SKM-1 (cell line): Measurements from ENCODE around the gene ARFGEF2.
"Not testable (repeated sequence)": the region's sequence is repeated elsewhere in the genome, so short reads cannot be mapped to it uniquely, and the experiment has no call there.

Source experiments
- DNase-seq: peaks from one replicate; lab custom pipeline; 2025; ENCODE audit not compliant: unreplicated experiment; lab: John Stamatoyannopoulos, UW

The ARFGEF2 gene

DNA sequence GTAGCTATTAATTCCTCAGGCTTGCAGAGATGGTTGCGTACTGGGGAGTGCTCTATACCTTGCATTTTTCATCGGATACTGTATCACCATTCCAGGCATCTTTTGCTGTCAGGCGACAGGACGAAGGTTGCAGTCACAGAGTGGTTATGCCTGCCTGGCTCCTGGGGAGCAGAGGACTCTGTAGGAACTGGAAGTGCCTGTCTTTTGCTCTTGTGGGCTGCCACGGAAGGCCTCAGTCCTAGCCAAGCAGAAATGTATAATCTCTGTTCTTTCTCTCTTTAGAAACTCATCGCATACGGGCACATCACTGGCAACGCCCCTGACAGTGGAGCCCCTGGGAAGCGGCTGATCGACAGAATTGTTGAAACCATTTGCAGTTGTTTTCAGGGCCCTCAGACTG is 29.5 kb downstream of the ARFGEF2 start:
- DNase-seq = no peak

- DNase-seq = no peak
Observed at GRCh38 chr20:48951646-48952045, 30.1 kb downstream of the ARFGEF2 start.

DNA sequence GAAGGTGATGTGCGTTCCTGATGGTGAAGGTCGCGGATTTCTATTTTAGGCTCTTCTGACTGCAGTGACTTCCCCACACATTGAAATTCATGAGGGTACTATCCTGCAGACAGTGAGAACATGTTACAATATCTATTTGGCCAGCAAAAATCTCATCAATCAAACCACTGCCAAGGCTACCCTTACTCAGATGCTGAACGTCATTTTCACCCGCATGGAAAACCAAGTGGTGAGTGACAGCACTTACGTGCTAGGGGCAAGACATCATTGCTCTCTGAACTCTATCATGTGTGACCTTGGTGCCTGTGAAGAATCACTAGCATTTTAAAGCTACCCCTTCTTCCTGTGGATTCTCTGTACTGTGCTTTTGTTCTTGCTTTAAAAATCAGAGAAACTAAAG is 31.1 kb downstream of the ARFGEF2 start:
- DNase-seq = no peak

DNA sequence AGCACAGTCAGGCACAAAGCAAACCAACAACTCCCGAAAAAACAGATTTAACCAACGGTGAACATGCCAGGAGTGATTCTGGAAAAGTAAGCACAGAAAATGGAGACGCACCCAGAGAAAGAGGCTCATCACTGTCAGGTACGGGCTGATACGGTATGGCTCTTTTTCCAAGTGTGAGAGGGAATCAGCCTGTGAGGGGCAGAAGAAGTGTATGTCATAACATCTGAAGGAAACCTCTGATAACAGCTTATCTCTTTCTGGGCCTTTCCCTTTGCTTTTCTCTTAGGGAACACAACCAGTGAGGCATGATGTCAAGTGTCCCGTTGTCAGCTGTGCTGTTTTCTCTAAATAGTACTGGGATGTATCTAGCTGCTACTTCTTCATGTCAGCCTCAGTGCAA is 32.1 kb downstream of the ARFGEF2 start:
- no peak for DNase-seq

DNA sequence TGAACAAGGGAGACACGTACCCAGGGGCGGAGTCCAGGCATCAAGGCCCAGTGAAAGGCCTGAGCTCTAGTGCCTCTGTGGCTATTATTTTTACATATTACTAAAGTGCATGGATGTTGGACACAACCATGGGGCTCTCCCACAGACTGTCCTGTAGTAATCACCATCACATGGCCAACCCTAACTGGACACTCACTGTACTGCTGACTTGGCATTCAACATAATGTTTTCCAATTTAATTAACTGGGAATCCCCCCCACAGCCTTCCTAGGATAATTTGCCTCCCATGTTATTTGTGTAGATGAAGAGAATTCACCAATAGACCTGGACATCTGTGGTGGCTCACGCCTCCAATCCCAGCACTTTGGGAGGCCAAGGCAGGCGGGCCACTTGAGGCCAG is 34.5 kb downstream of the ARFGEF2 start:
- no peak for DNase-seq

- no peak for DNase-seq
Observed at GRCh38 chr20:48957053-48957481, 35.6 kb downstream of the ARFGEF2 start.

DNA sequence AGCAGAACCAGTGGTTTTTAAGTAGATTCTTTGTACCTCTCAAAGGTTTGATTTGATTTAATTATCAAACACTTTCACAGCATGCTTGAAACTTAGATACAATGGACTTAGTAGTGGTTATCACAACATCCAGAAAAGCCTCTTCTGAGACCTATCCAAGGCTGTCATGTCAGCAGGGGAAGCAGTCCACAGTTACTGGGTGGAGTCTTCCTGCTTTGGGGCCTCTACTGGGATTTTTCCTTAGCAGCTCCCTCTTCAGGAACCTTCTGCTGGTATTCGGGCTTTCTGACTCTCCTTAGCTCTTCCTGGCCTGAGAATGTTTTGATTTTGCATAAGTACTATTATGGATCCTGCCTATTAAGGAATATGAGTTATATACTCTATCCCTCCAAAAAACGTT is 36.0 kb downstream of the ARFGEF2 start:
- no peak for DNase-seq

- DNase-seq = no peak
Observed at GRCh38 chr20:48958743-48959142, 37.2 kb downstream of the ARFGEF2 start.

DNA sequence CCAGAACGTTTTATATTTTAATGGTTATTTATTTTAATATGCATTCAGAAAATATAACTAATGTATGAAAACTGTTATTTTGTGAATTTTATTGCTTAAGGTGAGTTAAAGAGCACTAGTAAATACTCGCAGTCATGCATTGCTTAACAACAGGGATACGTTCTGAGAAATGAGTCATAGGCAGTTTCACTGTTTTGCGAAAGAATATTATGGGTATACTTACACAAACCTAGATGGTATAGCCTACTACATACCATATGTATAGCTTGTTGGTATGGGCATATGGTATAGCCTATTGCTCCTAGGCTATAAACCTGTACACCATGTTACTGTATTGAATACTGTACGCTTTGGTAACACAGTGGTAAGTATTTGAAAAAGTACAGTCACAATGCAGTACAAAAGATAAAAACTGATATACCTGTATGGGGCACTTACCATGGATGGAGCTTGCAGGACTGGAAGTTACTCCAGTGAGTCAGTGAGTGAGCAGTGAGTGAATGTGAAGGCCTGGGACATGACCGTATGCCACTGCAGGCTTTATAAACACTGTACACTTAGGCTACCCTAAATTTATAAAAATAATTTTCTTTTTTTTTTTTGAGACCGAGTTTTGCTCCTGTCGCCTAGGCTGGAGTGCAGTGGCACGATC is 38.5 kb downstream of the ARFGEF2 start:
- DNase-seq = no peak

DNA sequence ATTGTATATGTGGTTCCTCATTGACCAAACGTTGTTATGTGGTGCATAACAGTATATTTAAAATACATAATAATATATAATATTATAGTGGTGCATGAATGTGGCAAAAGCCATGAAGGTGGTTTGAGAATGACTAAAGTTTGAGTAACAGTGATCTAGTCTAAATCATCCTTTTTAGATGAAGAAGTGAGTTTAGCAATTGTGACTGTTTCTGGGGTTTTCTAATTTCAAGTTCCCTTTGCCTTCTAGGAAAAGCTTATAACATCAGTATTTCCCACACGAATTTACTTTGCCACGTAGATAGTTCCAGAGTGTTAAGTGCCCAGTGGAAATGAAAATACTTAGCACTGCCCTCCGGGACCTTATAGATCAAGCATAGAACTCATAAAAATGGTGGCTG is 40.9 kb downstream of the ARFGEF2 start:
- no peak for DNase-seq

- no peak for DNase-seq
Observed at GRCh38 chr20:48962976-48963771, 41.7 kb downstream of the ARFGEF2 start.

GRCh38 chr20:48965189-48965910 is 43.8 kb downstream of the ARFGEF2 start:
- no peak for DNase-seq

DNA sequence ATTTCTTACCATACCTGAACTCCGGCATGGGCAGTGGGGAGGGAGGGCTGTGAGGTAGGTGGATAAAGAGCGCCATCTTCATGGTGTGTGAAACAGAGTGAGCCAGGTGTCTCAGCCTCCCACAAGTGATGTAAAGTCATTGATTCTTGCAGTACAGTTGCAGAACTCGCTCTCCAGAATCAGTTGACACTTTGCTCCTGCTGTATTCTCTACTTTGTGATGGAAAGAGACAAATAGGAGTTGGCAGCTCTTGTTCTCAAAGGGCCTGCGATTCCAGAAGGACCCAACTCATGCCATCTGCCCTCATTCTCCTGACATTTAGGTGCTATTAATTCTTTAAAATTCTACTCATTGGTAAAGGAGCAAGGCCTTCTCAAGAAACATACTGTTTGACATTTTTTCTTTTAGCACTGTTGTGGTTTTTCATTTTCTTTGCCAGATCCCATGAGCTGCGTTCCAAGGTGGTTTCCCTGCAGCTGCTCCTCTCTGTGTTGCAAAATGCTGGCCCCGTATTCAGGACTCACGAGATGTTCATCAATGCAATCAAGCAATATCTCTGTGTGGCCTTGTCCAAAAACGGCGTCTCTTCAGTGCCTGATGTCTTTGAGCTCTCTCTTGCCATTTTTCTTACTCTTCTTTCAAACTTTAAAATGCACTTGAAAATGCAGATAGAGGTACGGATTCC is 49.3 kb downstream of the ARFGEF2 start:
- DNase-seq = no peak

GRCh38 chr20:48971956-48972355 is 50.4 kb downstream of the ARFGEF2 start:
- DNase-seq = no peak

DNA sequence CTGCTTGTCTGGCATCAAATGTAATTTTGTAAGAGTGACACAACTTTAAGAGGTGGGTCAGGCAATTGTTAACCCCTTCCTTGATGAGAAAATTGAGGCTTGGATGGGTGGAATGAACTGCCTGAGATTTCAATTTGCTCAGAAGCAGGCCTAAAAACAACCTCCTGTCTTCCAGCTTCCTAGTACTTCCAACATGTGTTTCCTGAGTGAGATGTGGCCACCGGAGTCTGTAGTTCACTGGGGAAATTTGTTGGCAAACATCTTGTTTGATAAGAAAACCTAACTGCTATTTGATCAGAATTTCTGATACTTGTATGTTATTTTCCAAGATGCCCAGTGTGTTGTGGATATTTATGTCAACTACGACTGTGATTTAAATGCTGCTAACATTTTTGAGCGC is 51.3 kb downstream of the ARFGEF2 start:
- DNase-seq = no peak

DNA sequence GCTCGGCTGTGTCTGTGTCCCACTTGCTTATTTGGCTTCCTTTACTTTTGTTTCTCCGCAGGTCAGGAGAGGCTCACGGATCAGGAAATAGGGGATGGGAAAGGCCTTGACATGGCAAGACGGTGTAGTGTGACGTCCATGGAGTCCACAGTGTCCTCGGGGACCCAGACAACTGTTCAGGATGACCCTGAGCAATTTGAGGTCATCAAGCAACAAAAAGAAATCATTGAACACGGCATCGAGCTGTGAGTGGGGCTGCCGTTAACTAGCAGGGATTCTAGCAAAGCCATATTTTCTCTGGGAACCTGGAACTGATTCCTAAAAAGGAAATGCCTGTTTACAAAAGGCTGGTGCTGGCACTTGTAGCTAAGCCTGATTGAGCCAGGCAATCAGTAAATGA is 54.4 kb downstream of the ARFGEF2 start:
- no peak for DNase-seq

GRCh38 chr20:48979980-48980379 is 58.5 kb downstream of the ARFGEF2 start:
- DNase-seq = not testable (repeated sequence)

DNA sequence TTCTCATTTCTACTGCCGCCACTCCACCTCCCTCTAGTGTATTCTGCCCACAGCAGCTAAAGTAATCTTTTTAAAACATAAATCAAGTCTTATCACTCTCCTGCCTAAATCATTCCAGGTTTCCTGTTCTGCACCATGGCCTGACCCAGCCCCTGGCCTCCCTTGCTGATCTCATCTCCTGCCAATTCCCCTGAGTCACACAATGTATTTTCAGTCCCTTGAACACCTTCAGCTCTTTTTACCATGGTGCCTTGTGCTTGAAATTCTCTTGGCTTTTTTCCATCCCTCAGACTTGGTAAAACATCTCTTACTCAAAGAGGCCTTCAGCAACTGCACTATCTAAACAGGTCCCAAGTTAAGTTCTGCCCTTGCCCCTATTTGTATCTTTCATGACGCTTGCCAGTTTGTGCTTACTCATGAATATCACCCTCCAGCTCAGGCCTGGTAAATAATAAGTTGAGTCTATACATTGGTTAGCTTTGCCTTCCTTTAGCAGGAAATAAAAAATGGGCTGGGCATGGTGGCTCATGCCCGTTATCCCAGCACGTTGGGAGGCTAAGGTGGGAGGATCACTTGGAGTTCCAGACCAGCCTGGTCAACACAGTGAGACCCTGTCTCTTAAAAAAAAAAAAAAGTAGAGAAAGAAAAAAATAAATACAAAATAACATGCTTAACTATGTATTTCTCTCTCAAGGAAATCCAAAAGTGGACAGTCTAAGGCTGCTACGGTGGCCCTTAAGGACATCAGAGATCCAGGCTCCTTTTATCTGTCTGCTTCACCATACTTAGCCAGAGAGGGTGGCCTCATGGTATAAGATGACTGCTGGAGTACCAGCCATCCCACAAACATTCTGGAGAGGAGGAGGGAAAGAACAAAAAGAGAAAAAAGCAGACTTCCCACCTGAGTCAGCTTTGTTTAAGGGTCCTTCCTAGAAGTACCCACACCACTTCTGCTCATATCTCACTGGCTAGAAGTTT is 62.2 kb downstream of the ARFGEF2 start:
- no peak for DNase-seq

- no peak for DNase-seq
Observed at GRCh38 chr20:48984575-48985219, 63.2 kb downstream of the ARFGEF2 start.

- no peak for DNase-seq
Observed at GRCh38 chr20:48986899-48987298, 65.4 kb downstream of the ARFGEF2 start.
